SK-N-SH treated with all-trans-retinoic acid at 6 μM for 48 hours (cell line): ENCODE results near the gene PEX7.

Experiments used
- ATAC-seq: fragments of 200-7000 bp; cut with Tn5 transposase; 3 replicates; pipeline ENCODE4 v1.9.1; 2020; ENCODE audit warnings: mild to moderate bottlenecking, moderate library complexity
- BACH2 ChIP-seq: fragments of 250-450 bp; sonication (Bioruptor Pico); IDR thresholded peaks from 2 replicates; pipeline ENCODE4 v1.9.0; 2021; ENCODE audit warnings: mild to moderate bottlenecking, borderline replicate concordance
- CSDC2 ChIP-seq: fragments of 250-450 bp; sonication (Bioruptor Pico); IDR thresholded peaks from 2 replicates; pipeline ENCODE4 v1.5.0; 2020; ENCODE audit warnings: mild to moderate bottlenecking, moderate library complexity
- ESRRG ChIP-seq: fragments of 250-450 bp; sonication (Bioruptor Pico); IDR thresholded peaks from 2 replicates; pipeline ENCODE4 v1.6.1; 2021; ENCODE audit warnings: mild to moderate bottlenecking
- GLIS3 ChIP-seq: fragments of 250-450 bp; sonication (Bioruptor Pico); IDR thresholded peaks from 2 replicates; pipeline ENCODE4 v1.5.0; 2020; ENCODE audit warnings: mild to moderate bottlenecking, moderate library complexity
- ISL1 ChIP-seq: fragments of 250-450 bp; sonication (Bioruptor Pico); IDR thresholded peaks from 2 replicates; pipeline ENCODE4 v2.1.2; 2022; ENCODE audit warnings: mild to moderate bottlenecking, moderate library complexity
- OSR1 ChIP-seq: fragments of 250-450 bp; sonication (Bioruptor Pico); IDR thresholded peaks from 2 replicates; pipeline ENCODE4 v1.8.0; 2022; ENCODE audit warnings: moderate library complexity, mild to moderate bottlenecking, inconsistent platforms
- PATZ1 ChIP-seq: fragments of 250-450 bp; sonication (Bioruptor Pico); IDR thresholded peaks from 2 replicates; pipeline ENCODE4 v1.8.0; 2020; ENCODE audit warnings: mild to moderate bottlenecking, moderate library complexity, borderline replicate concordance
- PPARA ChIP-seq: fragments of 250-450 bp; sonication (Bioruptor Pico); IDR thresholded peaks from 2 replicates; pipeline ENCODE4 v1.5.0; 2020; ENCODE audit warnings: mild to moderate bottlenecking, borderline replicate concordance
- RARB ChIP-seq: fragments of 250-450 bp; sonication (Bioruptor Pico); IDR thresholded peaks from 2 replicates; pipeline ENCODE4 v1.8.0; 2021; ENCODE audit warnings: mild to moderate bottlenecking, moderate library complexity
- SNAI2 ChIP-seq: fragments of 250-450 bp; sonication (Bioruptor Pico); IDR thresholded peaks from 2 replicates; pipeline ENCODE4 v1.5.0; 2020; ENCODE audit warnings: mild to moderate bottlenecking, moderate library complexity
- TCF4 ChIP-seq: fragments of 250-450 bp; sonication (Bioruptor Pico); IDR thresholded peaks from 2 replicates; pipeline ENCODE4 v1.8.0; 2021; ENCODE audit warnings: mild to moderate bottlenecking, moderate library complexity, borderline replicate concordance
- TOX ChIP-seq: fragments of 250-450 bp; sonication (Bioruptor Pico); IDR thresholded peaks from 2 replicates; pipeline ENCODE4 v1.8.0; 2021; ENCODE audit warnings: mild to moderate bottlenecking, moderate library complexity, borderline replicate concordance
- TSHZ2 ChIP-seq: fragments of 250-450 bp; sonication (Bioruptor Pico); IDR thresholded peaks from 2 replicates; pipeline ENCODE4 v1.5.0; 2020; ENCODE audit warnings: mild to moderate bottlenecking, moderate library complexity
- ZC3H10 ChIP-seq: fragments of 250-450 bp; sonication (Bioruptor Pico); IDR thresholded peaks from 2 replicates; pipeline ENCODE4 v1.5.1; 2021; ENCODE audit warnings: mild to moderate bottlenecking, moderate library complexity
- ZFP3 ChIP-seq: fragments of 250-450 bp; sonication (Bioruptor Pico); IDR thresholded peaks from 2 replicates; pipeline ENCODE4 v1.5.0; 2020; ENCODE audit warnings: mild to moderate bottlenecking, moderate library complexity
- ZFP30 ChIP-seq: fragments of 450-650 bp; formaldehyde crosslinking; IDR thresholded peaks from 2 replicates; pipeline ENCODE4 v1.5.0; 2022; ENCODE audit warnings: mild to moderate bottlenecking, moderate library complexity
- ZNF565 ChIP-seq: fragments of 450-650 bp; formaldehyde crosslinking; conservative IDR thresholded peaks from 2 replicates; pipeline ENCODE4 v1.5.0; 2020; ENCODE audit warnings: low read depth, mild to moderate bottlenecking, moderate library complexity
- ZNF70 ChIP-seq: fragments of 450-650 bp; formaldehyde crosslinking; IDR thresholded peaks from 2 replicates; pipeline ENCODE4 v1.5.0; 2020; ENCODE audit warnings: mild to moderate bottlenecking, moderate library complexity
- ZNF8 ChIP-seq: fragments of 450-650 bp; formaldehyde crosslinking; IDR thresholded peaks from 2 replicates; pipeline ENCODE4 v1.5.0; 2020; ENCODE audit warnings: mild to moderate bottlenecking, moderate library complexity
- TF ChIP-seq, protein P1 (sequence below): fragments of 250-450 bp; sonication (Bioruptor Pico); IDR thresholded peaks from 2 replicates; pipeline ENCODE4 v1.5.1; 2021; ENCODE audit warnings: mild to moderate bottlenecking, moderate library complexity
- TF ChIP-seq, protein P2 (sequence below): fragments of 250-450 bp; sonication (Bioruptor Pico); IDR thresholded peaks from 2 replicates; pipeline ENCODE4 v1.8.0; 2021; ENCODE audit warnings: low read depth, mild to moderate bottlenecking, moderate library complexity, borderline replicate concordance
- TF ChIP-seq, protein P3 (sequence below): fragments of 250-450 bp; sonication (Bioruptor Pico); IDR thresholded peaks from 2 replicates; pipeline ENCODE4 v1.5.1; 2020; ENCODE audit warnings: low read depth, mild to moderate bottlenecking, moderate library complexity

PEX7 gene

DNA sequence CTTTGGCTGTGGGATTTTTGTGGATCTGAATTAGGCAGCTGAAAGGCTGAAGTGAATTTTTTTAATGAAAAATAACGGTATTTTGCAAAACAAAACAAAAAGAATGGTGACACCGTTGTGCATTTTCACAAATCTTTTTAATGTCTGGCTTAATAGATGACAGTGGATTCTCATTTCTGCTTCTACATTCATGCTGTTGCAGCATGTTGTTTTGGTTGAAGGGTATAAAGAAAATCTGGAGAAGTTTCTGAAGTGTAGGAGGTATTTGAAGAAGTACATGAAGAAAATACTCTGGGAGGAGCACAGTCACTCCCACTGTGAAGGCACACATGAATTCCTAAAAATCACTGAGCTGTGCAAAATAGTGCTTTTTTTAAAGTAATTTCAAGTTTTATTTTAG lies 27.0 kb upstream of the PEX7 start:
- TF ChIP-seq ZFP30 (CRISPR knock-in tag) (no peak), TOX (CRISPR knock-in tag) (no peak), ZC3H10 (no peak), PATZ1 (no peak), ISL1 (no peak), GLIS3 (CRISPR knock-in tag) (no peak), ZNF70 (CRISPR knock-in tag) (no peak), RARB (no peak), ZNF8 (CRISPR knock-in tag) (no peak), OSR1 (no peak), TSHZ2 (CRISPR knock-in tag) (no peak), PPARA (CRISPR knock-in tag) (no peak), ESRRG (CRISPR knock-in tag) (no peak), BACH2 (CRISPR knock-in tag) (no peak), ZNF565 (no peak)
- TF ChIP-seq, protein P1, sequence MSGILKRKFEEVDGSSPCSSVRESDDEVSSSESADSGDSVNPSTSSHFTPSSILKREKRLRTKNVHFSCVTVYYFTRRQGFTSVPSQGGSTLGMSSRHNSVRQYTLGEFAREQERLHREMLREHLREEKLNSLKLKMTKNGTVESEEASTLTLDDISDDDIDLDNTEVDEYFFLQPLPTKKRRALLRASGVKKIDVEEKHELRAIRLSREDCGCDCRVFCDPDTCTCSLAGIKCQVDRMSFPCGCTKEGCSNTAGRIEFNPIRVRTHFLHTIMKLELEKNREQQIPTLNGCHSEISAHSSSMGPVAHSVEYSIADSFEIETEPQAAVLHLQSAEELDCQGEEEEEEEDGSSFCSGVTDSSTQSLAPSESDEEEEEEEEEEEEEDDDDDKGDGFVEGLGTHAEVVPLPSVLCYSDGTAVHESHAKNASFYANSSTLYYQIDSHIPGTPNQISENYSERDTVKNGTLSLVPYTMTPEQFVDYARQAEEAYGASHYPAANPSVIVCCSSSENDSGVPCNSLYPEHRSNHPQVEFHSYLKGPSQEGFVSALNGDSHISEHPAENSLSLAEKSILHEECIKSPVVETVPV (CRISPR knock-in tag): no peak
- TF ChIP-seq, protein P2, sequence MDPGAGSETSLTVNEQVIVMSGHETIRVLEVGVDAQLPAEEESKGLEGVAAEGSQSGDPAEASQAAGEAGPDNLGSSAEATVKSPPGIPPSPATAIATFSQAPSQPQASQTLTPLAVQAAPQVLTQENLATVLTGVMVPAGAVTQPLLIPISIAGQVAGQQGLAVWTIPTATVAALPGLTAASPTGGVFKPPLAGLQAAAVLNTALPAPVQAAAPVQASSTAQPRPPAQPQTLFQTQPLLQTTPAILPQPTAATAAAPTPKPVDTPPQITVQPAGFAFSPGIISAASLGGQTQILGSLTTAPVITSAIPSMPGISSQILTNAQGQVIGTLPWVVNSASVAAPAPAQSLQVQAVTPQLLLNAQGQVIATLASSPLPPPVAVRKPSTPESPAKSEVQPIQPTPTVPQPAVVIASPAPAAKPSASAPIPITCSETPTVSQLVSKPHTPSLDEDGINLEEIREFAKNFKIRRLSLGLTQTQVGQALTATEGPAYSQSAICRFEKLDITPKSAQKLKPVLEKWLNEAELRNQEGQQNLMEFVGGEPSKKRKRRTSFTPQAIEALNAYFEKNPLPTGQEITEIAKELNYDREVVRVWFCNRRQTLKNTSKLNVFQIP (CRISPR knock-in tag): no peak
- TF ChIP-seq, protein P3, sequence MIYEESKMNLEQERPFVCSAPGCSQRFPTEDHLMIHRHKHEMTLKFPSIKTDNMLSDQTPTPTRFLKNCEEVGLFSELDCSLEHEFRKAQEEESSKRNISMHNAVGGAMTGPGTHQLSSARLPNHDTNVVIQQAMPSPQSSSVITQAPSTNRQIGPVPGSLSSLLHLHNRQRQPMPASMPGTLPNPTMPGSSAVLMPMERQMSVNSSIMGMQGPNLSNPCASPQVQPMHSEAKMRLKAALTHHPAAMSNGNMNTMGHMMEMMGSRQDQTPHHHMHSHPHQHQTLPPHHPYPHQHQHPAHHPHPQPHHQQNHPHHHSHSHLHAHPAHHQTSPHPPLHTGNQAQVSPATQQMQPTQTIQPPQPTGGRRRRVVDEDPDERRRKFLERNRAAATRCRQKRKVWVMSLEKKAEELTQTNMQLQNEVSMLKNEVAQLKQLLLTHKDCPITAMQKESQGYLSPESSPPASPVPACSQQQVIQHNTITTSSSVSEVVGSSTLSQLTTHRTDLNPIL (CRISPR knock-in tag): no peak
- no peak for ATAC-seq

GRCh38 chr6:136795996-136796395 lies 26.4 kb upstream of the PEX7 start:
- no peak for ATAC-seq
- TF ChIP-seq OSR1: no peak
- TF ChIP-seq ZNF565: no peak
- TF ChIP-seq ISL1: no peak
- no peak for TF ChIP-seq SNAI2 (CRISPR knock-in tag)
- TF ChIP-seq PATZ1: no peak
- TF ChIP-seq ZFP3 (CRISPR knock-in tag): no peak

DNA sequence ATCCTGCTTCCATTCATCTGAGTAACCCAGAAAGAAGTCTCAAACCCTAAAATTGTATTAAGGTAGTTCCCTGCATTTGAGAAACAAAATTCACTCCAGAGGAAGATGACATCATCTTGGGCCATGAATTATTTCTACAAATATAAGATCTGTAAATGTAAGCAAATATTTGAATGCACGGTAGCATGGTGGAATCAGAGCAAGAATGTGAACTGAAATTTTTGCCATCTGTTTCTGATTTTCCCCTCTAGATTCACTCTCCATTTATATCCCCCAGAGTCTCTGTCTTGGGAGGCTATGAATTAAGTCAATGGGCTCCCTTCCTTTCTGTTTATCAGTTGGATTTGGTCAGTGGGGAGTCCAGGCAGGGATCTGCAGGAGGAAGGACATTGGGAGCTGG lies 24.3 kb upstream of the PEX7 start:
- TF ChIP-seq ZFP30 (CRISPR knock-in tag): no peak
- TF ChIP-seq ZNF565: no peak
- no peak for TF ChIP-seq PATZ1
- no peak for TF ChIP-seq OSR1
- TF ChIP-seq CSDC2 (CRISPR knock-in tag): no peak
- TF ChIP-seq, protein P1 (CRISPR knock-in tag): no peak
- no peak for TF ChIP-seq ESRRG (CRISPR knock-in tag)
- no peak for TF ChIP-seq TOX (CRISPR knock-in tag)
- TF ChIP-seq SNAI2 (CRISPR knock-in tag): no peak
- TF ChIP-seq PPARA (CRISPR knock-in tag): no peak
- TF ChIP-seq TCF4 (CRISPR knock-in tag): no peak
- no peak for TF ChIP-seq BACH2 (CRISPR knock-in tag)
- no peak for TF ChIP-seq ZFP3 (CRISPR knock-in tag)
- ATAC-seq: no peak
